Ishikawa (cell line): Measurements from ENCODE around the gene VPS37B.

Experiments used
- CREB1 ChIP-seq: IDR thresholded peaks from 2 replicates; pipeline ENCODE4 v1.6.1; 2012; ENCODE audit warnings: low read depth
- EGR1 ChIP-seq: IDR thresholded peaks from 2 replicates; pipeline ENCODE4 v1.6.1; 2012
- EP300 ChIP-seq: IDR thresholded peaks from 2 replicates; pipeline ENCODE4 v1.6.1; 2012; ENCODE audit warnings: borderline replicate concordance
- MAX ChIP-seq: IDR thresholded peaks from 2 replicates; pipeline ENCODE4 v1.6.1; 2012
- RAD21 ChIP-seq: IDR thresholded peaks from 2 replicates; pipeline ENCODE4 v1.6.1; 2012; ENCODE audit warnings: low read depth
- REST ChIP-seq: IDR thresholded peaks from 2 replicates; pipeline ENCODE4 v1.6.1; 2012; ENCODE audit warnings: low read depth, mild to moderate bottlenecking
- TAF1 ChIP-seq: IDR thresholded peaks from 2 replicates; pipeline ENCODE4 v1.6.1; 2012; ENCODE audit warnings: low read depth, mild to moderate bottlenecking
- TCF12 ChIP-seq: IDR thresholded peaks from 2 replicates; pipeline ENCODE4 v1.6.1; 2012; ENCODE audit warnings: low read depth
- YY1 ChIP-seq: IDR thresholded peaks from 2 replicates; pipeline ENCODE4 v1.6.1; 2012; ENCODE audit warnings: low read depth
- TF ChIP-seq, protein P1 (sequence below): IDR thresholded peaks from 2 replicates; pipeline ENCODE4 v1.6.1; 2012

GRCh38 chr12:122866950-122867607 is 28.8 kb downstream of the VPS37B start:
- no peak for TF ChIP-seq EP300
- no peak for TF ChIP-seq TCF12
- TF ChIP-seq YY1, result no peak
- no peak for TF ChIP-seq MAX
- no peak for TF ChIP-seq REST
- TF ChIP-seq, protein P1, sequence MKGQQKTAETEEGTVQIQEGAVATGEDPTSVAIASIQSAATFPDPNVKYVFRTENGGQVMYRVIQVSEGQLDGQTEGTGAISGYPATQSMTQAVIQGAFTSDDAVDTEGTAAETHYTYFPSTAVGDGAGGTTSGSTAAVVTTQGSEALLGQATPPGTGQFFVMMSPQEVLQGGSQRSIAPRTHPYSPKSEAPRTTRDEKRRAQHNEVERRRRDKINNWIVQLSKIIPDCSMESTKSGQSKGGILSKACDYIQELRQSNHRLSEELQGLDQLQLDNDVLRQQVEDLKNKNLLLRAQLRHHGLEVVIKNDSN, result no peak
- TF ChIP-seq TAF1, result no peak
- TF ChIP-seq EGR1, result no peak
- TF ChIP-seq RAD21, result no peak
- TF ChIP-seq CREB1, result no peak
